DOHH2 (cell line): ENCODE results near the gene PFKL.

Experiments
- CTCF ChIP-seq: fragments of 200-600 bp; sonication (generic); IDR thresholded peaks from one replicate; pipeline ENCODE4 v1.5.1; 2014; ENCODE audit warnings: antibody characterized with exemption, mild to moderate bottlenecking, low read depth, low read length; ENCODE audit not compliant: poor library complexity, severe bottlenecking
- EZH2phosphoT487 ChIP-seq: fragments of 200-600 bp; sonication (generic); IDR thresholded peaks from 2 replicates; pipeline ENCODE4 v1.6.1; 2017; ENCODE audit warnings: borderline replicate concordance, mild to moderate bottlenecking, antibody characterized with exemption, low read length, moderate library complexity, mixed read lengths

GRCh38 chr21:44306936-44307704, 7.3 kb downstream of the PFKL start:
- TF ChIP-seq CTCF (no peak), EZH2phosphoT487 (no peak)
